ENCODE data around the gene TMPRSS12. TPM values are rescaled to one million over a fixed set of nuclear protein-coding genes. Genes with fewer than 3 reads are reported as not detected.

TMPRSS12 gene
- total and polyA plus RNA-seq, 10 donors, result not detected

- H3K27me3 ChIP-seq (replicated peaks in 1 of 7), result no peaks in the 10 kb centered on the region
- peaks cover 0 to 69% (median 25%) of the 10 kb centered on the region in 6 donors for H3K36me3 ChIP-seq
- peaks cover 23 to 84% (median 53%) of the 10 kb centered on the region in 6 donors for H3K4me1 ChIP-seq
- no peak overlapping the region for H3K4me3 ChIP-seq
- no peak for TF ChIP-seq POLR2A (IDR thresholded peaks at IDR 0.05)
- TF ChIP-seq POLR2AphosphoS5 (IDR thresholded peaks at IDR 0.05), result no peak
- TF ChIP-seq CTCF (IDR thresholded peaks at IDR 0.05 in 8 of 11, conservative IDR thresholded peaks at IDR 0.05 in 3 of 11), result no peak
- 55 to 70% (median 67%) methylated on average over 2 of the region's 2 CpGs for WGBS, 5 donors
- peak overlapping the region in 4 of 8 donors; percentile 12 to 73 (median 70) for H3K27ac ChIP-seq
- intact Hi-C loops (cut with DNase I; ENCODE audit: low total_unique reads), result loop anchor here (10.0 kb wide), 1 partner anchor 98 kb away; no protein-coding TSS in a partner anchor
- DNase-seq, result no peak
- H3K9me3 ChIP-seq, result peaks cover 0 to 14% (median 10%) of the 10 kb centered on the region in 8 donors
Measured at GRCh38 chr12:50932787-50933280, 90.1 kb downstream of the TMPRSS12 start.

- peaks cover 0 to 21% (median 15%) of the 10 kb centered on the region in 8 donors for H3K9me3 ChIP-seq
- intact Hi-C loops (cut with DNase I; ENCODE audit: low total_unique reads), result loop anchor here (10.0 kb wide), 1 partner anchor 99 kb away; no protein-coding TSS in a partner anchor
- H3K36me3 ChIP-seq, result peaks cover 0 to 70% (median 25%) of the 10 kb centered on the region in 6 donors
- peak in 1 of 3 donors; percentile 4 for TF ChIP-seq POLR2AphosphoS5 (IDR thresholded peaks at IDR 0.05)
- TF ChIP-seq POLR2A (IDR thresholded peaks at IDR 0.05), result no peak
- H3K4me1 ChIP-seq, result peaks cover 17 to 77% (median 45%) of the 10 kb centered on the region in 6 donors
- H3K27me3 ChIP-seq (replicated peaks in 1 of 7), result no peaks in the 10 kb centered on the region
- H3K4me3 ChIP-seq, result no peak overlapping the region
- peak overlapping the region in 6 of 8 donors; percentile 0 to 73 (median 57) for H3K27ac ChIP-seq
- no peak for DNase-seq
- WGBS, 5 donors, result 91 to 100% (median 97%) methylated on average over 1 to 2 of the region's 2 CpGs
Measured at GRCh38 chr12:50933459-50934124, 90.9 kb downstream of the TMPRSS12 start.

- intact Hi-C loops (cut with DNase I; ENCODE audit: low total_unique reads), result loop anchor here (10.0 kb wide), 1 partner anchor 100 kb away; no protein-coding TSS in a partner anchor
- H3K4me3 ChIP-seq, result no peak overlapping the region
- H3K36me3 ChIP-seq, result peaks cover 0 to 62% (median 25%) of the 10 kb centered on the region in 6 donors
- no peak for TF ChIP-seq POLR2AphosphoS5 (IDR thresholded peaks at IDR 0.05)
- no peak for TF ChIP-seq CTCF (IDR thresholded peaks at IDR 0.05 in 8 of 11, conservative IDR thresholded peaks at IDR 0.05 in 3 of 11)
- TF ChIP-seq POLR2A (IDR thresholded peaks at IDR 0.05), result no peak
- peaks cover 0 to 22% (median 15%) of the 10 kb centered on the region in 8 donors for H3K9me3 ChIP-seq
- WGBS, 5 donors, result 20 to 27% (median 25%) methylated on average over 3 of the region's 3 CpGs
- no peak for DNase-seq
- H3K27ac ChIP-seq, result peak overlapping the region; percentile 30 to 73 (median 56)
- no peaks in the 10 kb centered on the region for H3K27me3 ChIP-seq (replicated peaks in 1 of 7)
- peaks cover 9 to 68% (median 37%) of the 10 kb centered on the region in 6 donors for H3K4me1 ChIP-seq
Measured at GRCh38 chr12:50934371-50934851, 91.7 kb downstream of the TMPRSS12 start.

GRCh38 chr12:50934981-50935807 is 92.5 kb downstream of the TMPRSS12 start:
- intact Hi-C loops (cut with DNase I; ENCODE audit: low total_unique reads), result loop anchor here (10.0 kb wide), 1 partner anchor 100 kb away; no protein-coding TSS in a partner anchor
- Histone ChIP-seq H3K27me3 (replicated peaks in 1 of 7) (no peaks in the 10 kb centered on the region), H3K4me3 (no peak overlapping the region), H3K9me3 (peaks cover 0 to 22% (median 15%) of the 10 kb centered on the region in 8 donors), H3K27ac (peak overlapping the region in 7 of 8 donors; percentile 45 to 73 (median 57)), H3K4me1 (peaks cover 6 to 61% (median 32%) of the 10 kb centered on the region in 6 donors), H3K36me3 (peaks cover 0 to 54% (median 19%) of the 10 kb centered on the region in 6 donors)
- DNase-seq, result no peak
- WGBS, 5 donors, result 52 to 67% (median 60%) methylated on average over 6 of the region's 6 CpGs
- TF ChIP-seq CTCF (IDR thresholded peaks at IDR 0.05 in 8 of 11, conservative IDR thresholded peaks at IDR 0.05 in 3 of 11), result no peak
- no peak for TF ChIP-seq POLR2AphosphoS5 (IDR thresholded peaks at IDR 0.05)
- TF ChIP-seq POLR2A (IDR thresholded peaks at IDR 0.05), result no peak

Measured in spleen (tissue), 11 donors.